Tibial nerve (tissue), 4 donors: ENCODE results near the gene PRKG1. TPM values are rescaled to one million over a fixed set of nuclear protein-coding genes. Genes with fewer than 3 reads are reported as not detected.

ENCODE experiments used
- DNase-seq, 2 donors: peaks; one replicate each; pipeline ENCODE4 v3.0.0-alpha.2; 2019; ENCODE audit warnings: low spot score in 2 of 2
- H3K27ac ChIP-seq, 4 donors: fragments of 200-600 bp; sonication (generic) in 3 of 4; one replicate each; pipeline ENCODE4 v1.5.1; 2017 to 2019; ENCODE audit warnings: mild to moderate bottlenecking in 1 of 4
- H3K27me3 ChIP-seq, 2 donors: fragments of 200-600 bp; sonication (generic) in 1 of 2; one replicate each; pipeline versions ENCODE4 v1.5.1 to v1.6.0; 2017 to 2019
- H3K36me3 ChIP-seq, 3 donors: fragments of 200-600 bp; sonication (generic); one replicate each; pipeline ENCODE4 v1.5.1; 2018 to 2019
- H3K4me1 ChIP-seq, 4 donors: fragments of 200-600 bp; sonication (generic) in 3 of 4; one replicate each; pipeline ENCODE4 v1.5.1; 2017 to 2019
- H3K4me3 ChIP-seq, 4 donors: fragments of 200-600 bp; sonication (generic) in 3 of 4; one replicate each; pipeline ENCODE4 v1.5.1; 2017 to 2019; ENCODE audit warnings: mild to moderate bottlenecking in 1 of 4, moderate library complexity in 1 of 4
- H3K9me3 ChIP-seq, 4 donors: fragments of 200-600 bp; sonication (generic) in 3 of 4; one replicate each; pipeline ENCODE4 v1.5.1; 2017 to 2019
- CTCF ChIP-seq, 5 experiments: fragments of 200-600 bp in 3 of 5; fragments of 450-650 bp in 2 of 5; sonication (generic) in 3 of 5; IDR thresholded peaks; one replicate each; pipeline ENCODE4 v1.5.1; 2016 to 2019; ENCODE audit warnings: antibody characterized with exemption in 5 of 5, mild to moderate bottlenecking in 3 of 5, moderate library complexity in 2 of 5
- EP300 ChIP-seq, 2 donors: sonication (generic); formaldehyde crosslinking; IDR thresholded peaks; one replicate each; pipeline ENCODE4 v1.6.1; 2017; ENCODE audit warnings: antibody characterized with exemption in 2 of 2, mild to moderate bottlenecking in 1 of 2
- POLR2A ChIP-seq, 2 donors: fragments of 450-650 bp; IDR thresholded peaks; one replicate each; pipeline ENCODE4 v1.6.1; 2017; ENCODE audit warnings: antibody characterized with exemption in 2 of 2, mild to moderate bottlenecking in 2 of 2, moderate library complexity in 2 of 2
- WGBS, 2 donors: methylation state at CpG; one replicate each; pipeline ENCODE4 v1.1.5; 2018; 5-methylcytosine and 5-hydroxymethylcytosine counted together
- total RNA-seq, 4 donors: library from RNA; depleted of rRNA; stranded (reverse); fragments of >200 nt; gene quantifications; one replicate each; pipeline ENCODE4 v1.1.0, GENCODE V29; 2016

The PRKG1 gene
- total RNA-seq, 4 donors from 2014 or later = 8.7 to 35.0 (median 14.8) TPM

- H3K27ac ChIP-seq = no peak overlapping the region
- no peak overlapping the region for H3K4me3 ChIP-seq
- DNase-seq = no peak
- H3K36me3 ChIP-seq = no peaks in the 10 kb centered on the region
- no peak for TF ChIP-seq CTCF (IDR thresholded peaks at IDR 0.05)
- no peak for TF ChIP-seq POLR2A (IDR thresholded peaks at IDR 0.05)
- no peak for TF ChIP-seq EP300 (IDR thresholded peaks at IDR 0.05)
- WGBS, 2 donors = 47 to 55% methylated on average over 3 of the region's 3 CpGs
- H3K9me3 ChIP-seq = no peaks in the 10 kb centered on the region
- H3K27me3 ChIP-seq = no peaks in the 10 kb centered on the region
- H3K4me1 ChIP-seq = no peaks in the 10 kb centered on the region
These were observed 1176.2 kb downstream of the PRKG1 start for GRCh38 chr10:52250510-52250909.

GRCh38 chr10:52252307-52252706 lies 1178.0 kb downstream of the PRKG1 start:
- WGBS, 2 donors = 60 to 66% methylated on average over 3 of the region's 3 CpGs
- no peak for DNase-seq
- Histone ChIP-seq H3K27ac (no peak overlapping the region), H3K27me3 (no peaks in the 10 kb centered on the region), H3K36me3 (no peaks in the 10 kb centered on the region), H3K9me3 (no peaks in the 10 kb centered on the region), H3K4me1 (no peaks in the 10 kb centered on the region), H3K4me3 (no peak overlapping the region)
- TF ChIP-seq EP300 (IDR thresholded peaks at IDR 0.05) = no peak
- TF ChIP-seq POLR2A (IDR thresholded peaks at IDR 0.05) = no peak
- no peak for TF ChIP-seq CTCF (IDR thresholded peaks at IDR 0.05)

- no peaks in the 10 kb centered on the region for H3K27me3 ChIP-seq
- H3K9me3 ChIP-seq = no peaks in the 10 kb centered on the region
- no peaks in the 10 kb centered on the region for H3K4me1 ChIP-seq
- DNase-seq = no peak
- no peak overlapping the region for H3K4me3 ChIP-seq
- TF ChIP-seq CTCF (IDR thresholded peaks at IDR 0.05) (no peak), POLR2A (IDR thresholded peaks at IDR 0.05) (no peak), EP300 (IDR thresholded peaks at IDR 0.05) (no peak)
- H3K36me3 ChIP-seq = no peaks in the 10 kb centered on the region
- 96 to 97% methylated on average over 6 of the region's 6 CpGs for WGBS, 2 donors
- H3K27ac ChIP-seq = no peak overlapping the region
These were observed 1182.8 kb downstream of the PRKG1 start for GRCh38 chr10:52256832-52257691.

- no peak overlapping the region for H3K4me3 ChIP-seq
- no peaks in the 10 kb centered on the region for H3K27me3 ChIP-seq
- TF ChIP-seq EP300 (IDR thresholded peaks at IDR 0.05) = no peak
- TF ChIP-seq CTCF (IDR thresholded peaks at IDR 0.05) = no peak
- TF ChIP-seq POLR2A (IDR thresholded peaks at IDR 0.05) = no peak
- WGBS, 2 donors = 80 to 86% methylated on average over 1 of the region's 1 CpG
- no peak for DNase-seq
- H3K36me3 ChIP-seq = no peaks in the 10 kb centered on the region
- no peaks in the 10 kb centered on the region for H3K9me3 ChIP-seq
- no peak overlapping the region for H3K27ac ChIP-seq
- H3K4me1 ChIP-seq = no peaks in the 10 kb centered on the region
These were observed 1183.4 kb downstream of the PRKG1 start for GRCh38 chr10:52257692-52258075.

GRCh38 chr10:52258799-52259425 lies 1184.6 kb downstream of the PRKG1 start:
- Histone ChIP-seq H3K9me3 (no peaks in the 10 kb centered on the region), H3K36me3 (no peaks in the 10 kb centered on the region), H3K4me1 (no peaks in the 10 kb centered on the region), H3K27ac (no peak overlapping the region), H3K4me3 (no peak overlapping the region), H3K27me3 (no peaks in the 10 kb centered on the region)
- 62 to 80% methylated on average over 1 of the region's 1 CpG for WGBS, 2 donors
- no peak for DNase-seq
- no peak for TF ChIP-seq POLR2A (IDR thresholded peaks at IDR 0.05)
- no peak for TF ChIP-seq CTCF (IDR thresholded peaks at IDR 0.05)
- no peak for TF ChIP-seq EP300 (IDR thresholded peaks at IDR 0.05)
